Ishikawa (cell line): ENCODE data around the gene P2RY14.

Experiments used
- CEBPB ChIP-seq: IDR thresholded peaks from 2 replicates; pipeline ENCODE4 v1.6.1; 2012
- EGR1 ChIP-seq: IDR thresholded peaks from 2 replicates; pipeline ENCODE4 v1.6.1; 2012
- EP300 ChIP-seq: IDR thresholded peaks from 2 replicates; pipeline ENCODE4 v1.6.1; 2012; ENCODE audit warnings: borderline replicate concordance
- FOXM1 ChIP-seq: IDR thresholded peaks from 2 replicates; pipeline ENCODE4 v1.6.1; 2012; ENCODE audit warnings: low read depth, borderline replicate concordance
- REST ChIP-seq: IDR thresholded peaks from 2 replicates; pipeline ENCODE4 v1.6.1; 2012; ENCODE audit warnings: low read depth, mild to moderate bottlenecking
- TAF1 ChIP-seq: IDR thresholded peaks from 2 replicates; pipeline ENCODE4 v1.6.1; 2012; ENCODE audit warnings: low read depth, mild to moderate bottlenecking
- TEAD4 ChIP-seq: IDR thresholded peaks from 2 replicates; pipeline ENCODE4 v1.6.1; 2012
- USF1 ChIP-seq: IDR thresholded peaks from 2 replicates; pipeline ENCODE4 v1.6.1; 2012
- YY1 ChIP-seq: IDR thresholded peaks from 2 replicates; pipeline ENCODE4 v1.6.1; 2012; ENCODE audit warnings: low read depth

GRCh38 chr3:151305775-151306151 is 27.4 kb upstream of the P2RY14 start:
- no peak for TF ChIP-seq REST
- TF ChIP-seq EP300: no peak
- TF ChIP-seq TAF1: no peak
- TF ChIP-seq TEAD4: no peak
- no peak for TF ChIP-seq USF1
- TF ChIP-seq YY1: no peak
- no peak for TF ChIP-seq FOXM1
- no peak for TF ChIP-seq CEBPB
- TF ChIP-seq EGR1: no peak
